ENCODE results near the gene CHCHD4. TPM values are rescaled to one million over a fixed set of nuclear protein-coding genes. Genes with fewer than 3 reads are reported as not detected.

Gene CHCHD4
- total RNA-seq, 6 experiments from 2014 or later, result 9.4 to 12.0 (median 10.1) TPM

- H3K9me3 Mint-ChIP-seq, result no peaks in the 10 kb centered on the region
- TF ChIP-seq, protein P1, sequence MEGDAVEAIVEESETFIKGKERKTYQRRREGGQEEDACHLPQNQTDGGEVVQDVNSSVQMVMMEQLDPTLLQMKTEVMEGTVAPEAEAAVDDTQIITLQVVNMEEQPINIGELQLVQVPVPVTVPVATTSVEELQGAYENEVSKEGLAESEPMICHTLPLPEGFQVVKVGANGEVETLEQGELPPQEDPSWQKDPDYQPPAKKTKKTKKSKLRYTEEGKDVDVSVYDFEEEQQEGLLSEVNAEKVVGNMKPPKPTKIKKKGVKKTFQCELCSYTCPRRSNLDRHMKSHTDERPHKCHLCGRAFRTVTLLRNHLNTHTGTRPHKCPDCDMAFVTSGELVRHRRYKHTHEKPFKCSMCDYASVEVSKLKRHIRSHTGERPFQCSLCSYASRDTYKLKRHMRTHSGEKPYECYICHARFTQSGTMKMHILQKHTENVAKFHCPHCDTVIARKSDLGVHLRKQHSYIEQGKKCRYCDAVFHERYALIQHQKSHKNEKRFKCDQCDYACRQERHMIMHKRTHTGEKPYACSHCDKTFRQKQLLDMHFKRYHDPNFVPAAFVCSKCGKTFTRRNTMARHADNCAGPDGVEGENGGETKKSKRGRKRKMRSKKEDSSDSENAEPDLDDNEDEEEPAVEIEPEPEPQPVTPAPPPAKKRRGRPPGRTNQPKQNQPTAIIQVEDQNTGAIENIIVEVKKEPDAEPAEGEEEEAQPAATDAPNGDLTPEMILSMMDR (IDR thresholded peaks at IDR 0.05), result no peak
- H3K27me3 Mint-ChIP-seq (ENCODE audit: insufficient read depth), result peaks cover 11% of the 10 kb centered on the region
- H3K4me3 Mint-ChIP-seq, result no peak overlapping the region
- peaks cover 57% of the 10 kb centered on the region for H3K4me1 Mint-ChIP-seq (ENCODE audit: low read depth)
- DNase-seq, result no peak
- peaks cover 47% of the 10 kb centered on the region for H3K36me3 Mint-ChIP-seq (ENCODE audit: low read depth)
- peak overlapping the region; percentile 52; the same call in 1 of the 2 replicates for H3K27ac Mint-ChIP-seq
Measured at GRCh38 chr3:14138109-14138877, 13.6 kb upstream of the CHCHD4 start.

DNA sequence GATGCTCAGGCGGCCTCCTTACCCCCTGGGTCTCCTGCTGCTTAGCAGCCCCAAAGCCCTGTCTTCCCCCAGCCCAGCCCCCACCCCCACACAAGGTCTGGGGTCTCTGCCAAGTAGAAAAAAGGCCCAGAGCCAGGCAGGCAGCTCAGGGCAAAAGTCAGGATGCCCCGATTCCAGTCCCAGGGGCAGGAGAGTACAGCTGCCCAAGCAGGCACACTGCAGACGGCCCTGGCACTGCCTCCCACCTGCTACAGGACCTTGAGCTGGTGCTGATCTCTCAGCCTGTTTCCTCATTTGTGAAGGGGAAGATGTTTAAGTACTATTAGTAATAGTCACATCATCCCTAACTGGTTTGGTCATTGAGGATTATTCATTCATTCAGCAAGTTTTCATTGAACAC lies 12.8 kb upstream of the CHCHD4 start:
- DNase-seq, result no peak
- Mint-ChIP-seq H3K4me1 (ENCODE audit: low read depth) (peaks cover 57% of the 10 kb centered on the region), H3K27me3 (ENCODE audit: insufficient read depth) (peaks cover 14% of the 10 kb centered on the region), H3K4me3 (no peak overlapping the region), H3K36me3 (ENCODE audit: low read depth) (peaks cover 54% of the 10 kb centered on the region), H3K9me3 (no peaks in the 10 kb centered on the region), H3K27ac (no peak overlapping the region)
- TF ChIP-seq, protein P1 (IDR thresholded peaks at IDR 0.05), result no peak

- Mint-ChIP-seq H3K27ac (peak overlapping the region; percentile 16; the same call in 1 of the 2 replicates), H3K4me1 (ENCODE audit: low read depth) (peaks cover 54% of the 10 kb centered on the region), H3K36me3 (ENCODE audit: low read depth) (peaks cover 51% of the 10 kb centered on the region), H3K9me3 (no peaks in the 10 kb centered on the region), H3K27me3 (ENCODE audit: insufficient read depth) (peaks cover 14% of the 10 kb centered on the region), H3K4me3 (no peak overlapping the region)
- TF ChIP-seq, protein P1 (IDR thresholded peaks at IDR 0.05), result no peak
- no peak for DNase-seq
Measured at GRCh38 chr3:14137004-14137403, 12.3 kb upstream of the CHCHD4 start.

DNA sequence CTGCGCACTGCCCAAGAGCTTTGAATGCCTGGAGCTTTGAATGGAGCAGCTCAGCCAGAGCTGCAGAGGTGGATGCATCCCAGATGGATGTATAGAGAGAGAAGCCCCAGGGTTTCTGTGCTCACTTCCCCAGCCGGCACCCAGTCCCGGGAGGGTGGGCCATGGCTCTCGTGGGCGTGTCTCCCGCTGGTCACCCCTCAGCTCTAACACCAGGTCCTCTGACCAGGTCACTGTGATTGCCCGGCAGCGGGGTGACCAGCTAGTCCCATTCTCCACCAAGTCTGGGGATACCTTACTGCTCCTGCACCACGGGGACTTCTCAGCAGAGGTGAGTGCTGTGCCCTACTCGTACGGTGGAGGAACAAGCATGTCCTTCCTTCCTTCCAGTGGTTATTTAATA lies 10.9 kb upstream of the CHCHD4 start:
- H3K27ac Mint-ChIP-seq, result no peak overlapping the region
- peaks cover 11% of the 10 kb centered on the region; the same call in 1 of the 2 replicates for H3K27me3 Mint-ChIP-seq (ENCODE audit: insufficient read depth)
- H3K4me1 Mint-ChIP-seq (ENCODE audit: low read depth), result peaks cover 40% of the 10 kb centered on the region
- H3K9me3 Mint-ChIP-seq, result no peaks in the 10 kb centered on the region
- H3K4me3 Mint-ChIP-seq, result no peak overlapping the region
- DNase-seq, result no peak
- peaks cover 54% of the 10 kb centered on the region for H3K36me3 Mint-ChIP-seq (ENCODE audit: low read depth)
- TF ChIP-seq, protein P1 (IDR thresholded peaks at IDR 0.05), result no peak

DNA sequence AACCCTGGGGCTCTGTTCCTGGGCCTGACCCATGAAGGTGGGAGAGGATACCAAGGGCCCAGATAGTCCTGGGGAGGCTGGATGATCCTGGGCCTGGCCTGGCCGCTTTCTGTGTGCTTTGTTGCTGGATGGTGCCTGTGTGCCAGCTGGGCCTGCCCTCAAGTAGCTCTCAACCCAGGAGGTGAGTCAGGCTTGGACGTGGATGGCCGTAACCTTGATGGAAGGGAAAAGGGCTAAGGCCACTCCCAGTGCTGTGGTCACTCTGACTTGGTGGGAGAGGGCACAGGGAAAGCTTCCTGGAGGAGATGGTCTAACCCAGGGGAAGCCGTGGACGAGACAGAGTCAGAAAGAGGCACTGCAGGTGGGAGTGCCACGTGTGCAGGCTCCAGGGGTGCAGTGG lies 9.6 kb upstream of the CHCHD4 start:
- TF ChIP-seq, protein P1 (IDR thresholded peaks at IDR 0.05), result no peak
- H3K9me3 Mint-ChIP-seq, result no peaks in the 10 kb centered on the region
- peaks cover 11% of the 10 kb centered on the region; the same call in 1 of the 2 replicates for H3K27me3 Mint-ChIP-seq (ENCODE audit: insufficient read depth)
- peak overlapping the region; percentile 71 for H3K27ac Mint-ChIP-seq
- H3K36me3 Mint-ChIP-seq (ENCODE audit: low read depth), result peaks cover 59% of the 10 kb centered on the region
- DNase-seq, result no peak
- peaks cover 37% of the 10 kb centered on the region for H3K4me1 Mint-ChIP-seq (ENCODE audit: low read depth)
- H3K4me3 Mint-ChIP-seq, result no peak overlapping the region
